ENCODE results near the gene RAB8B.

GRCh38 chr15:63223463-63223862, 34.1 kb downstream of the RAB8B start:
- TF ChIP-seq CTCF (IDR thresholded peaks at IDR 0.05) (no peak), ZFX (IDR thresholded peaks at IDR 0.05; ENCODE audit: borderline replicate concordance) (no peak)

All from 22Rv1 (cell line).